IMR-90 (cell line): Measurements from ENCODE around the gene USP32. TPM values are rescaled to one million over a fixed set of nuclear protein-coding genes. Genes with fewer than 3 reads are reported as not detected.
A peak's percentile ranks its signal among the peaks of the same experiment; 100 is the strongest.

Experiments used
- ATAC-seq: fragments of 200-7000 bp; cut with Tn5 transposase; 2 replicates; pipeline ENCODE4 v1.9.1; 2020; ENCODE audit warnings: low read depth, mild to moderate bottlenecking, moderate library complexity
- BruUV-seq: library from RNA; stranded (reverse); fragments of 400-500 nt; replicated peaks from 2 replicates; lab custom pipeline; 2021; lab: Mats Ljungman, UMichigan
- CTCF ChIA-PET: fragments of 300-600 bp; formaldehyde crosslinking; extraction: SDS; loops from one replicate; lab custom pipeline; 2021; ENCODE audit warnings: antibody characterized with exemption; lab: Yijun Ruan, JAX
- POLR2A ChIA-PET: fragments of 300-600 bp; sonication (Branson Sonifier 250); formaldehyde crosslinking; loops from one replicate; lab custom pipeline; 2022; ENCODE audit warnings: antibody characterized with exemption; ENCODE audit not compliant: unreplicated experiment; lab: Charles Lee
- DNase-seq: peaks from one replicate; pipeline ENCODE4 v3.0.0; 2013
- H2AFZ ChIP-seq: replicated peaks from 2 replicates; pipeline ENCODE3; 2013; ENCODE audit warnings: low read length, mild to moderate bottlenecking; ENCODE audit not compliant: poor library complexity
- H2AK5ac ChIP-seq: 2 replicates; pipeline ENCODE4 v1.6.1; 2013; ENCODE audit warnings: low read depth, low read length, inconsistent platforms
- H2AK9ac ChIP-seq: replicated peaks from 2 replicates; pipeline ENCODE3; 2013; ENCODE audit warnings: mild to moderate bottlenecking, low read depth, low read length, moderate library complexity; ENCODE audit not compliant: poor library complexity
- H2BK120ac ChIP-seq: 2 replicates; pipeline ENCODE4 v1.6.1; 2013; ENCODE audit warnings: low read depth, low read length, inconsistent platforms
- H2BK15ac ChIP-seq: 3 replicates; pipeline ENCODE4 v1.6.1; 2013; ENCODE audit warnings: low read depth, low read length, inconsistent platforms
- H2BK20ac ChIP-seq: 2 replicates; pipeline ENCODE4 v1.6.1; 2013; ENCODE audit warnings: low read depth, mild to moderate bottlenecking, inconsistent platforms, low read length, moderate library complexity
- H2BK5ac ChIP-seq: 2 replicates; pipeline ENCODE4 v1.6.1; 2013; ENCODE audit warnings: mild to moderate bottlenecking, low read depth, low read length, inconsistent platforms; ENCODE audit not compliant: poor library complexity, severe bottlenecking
- H3K14ac ChIP-seq: replicated peaks from 2 replicates; pipeline ENCODE4 v1.6.1; 2013; ENCODE audit warnings: low read depth, low read length, inconsistent platforms
- H3K18ac ChIP-seq: 2 replicates; pipeline ENCODE4 v1.6.1; 2013; ENCODE audit warnings: low read depth, low read length, control low read depth
- H3K23ac ChIP-seq: 2 replicates; pipeline ENCODE4 v1.6.1; 2013; ENCODE audit warnings: low read depth, low read length, inconsistent platforms
- H3K27ac ChIP-seq: 2 replicates; pipeline ENCODE4 v1.5.1; 2013; ENCODE audit warnings: mild to moderate bottlenecking, control low read depth, low read length; ENCODE audit not compliant: insufficient read depth
- H3K27me3 ChIP-seq: 2 replicates; pipeline ENCODE4 v1.6.1; 2013; ENCODE audit warnings: low read length; ENCODE audit not compliant: control insufficient read depth, insufficient read depth
- H3K36me3 ChIP-seq: 2 replicates; pipeline ENCODE4 v1.6.1; 2013; ENCODE audit warnings: low read length, mixed read lengths; ENCODE audit not compliant: control insufficient read depth, insufficient read depth
- H3K4ac ChIP-seq: 2 replicates; pipeline ENCODE4 v1.6.1; 2013; ENCODE audit warnings: low read depth, low read length, inconsistent platforms
- H3K4me1 ChIP-seq: 2 replicates; pipeline ENCODE4 v1.6.1; 2013; ENCODE audit warnings: low read length, mixed read lengths; ENCODE audit not compliant: control insufficient read depth, insufficient read depth
- H3K4me2 ChIP-seq: 2 replicates; pipeline ENCODE4 v1.6.1; 2013; ENCODE audit warnings: low read depth, mild to moderate bottlenecking, control low read depth, low read length, moderate library complexity
- H3K4me3 ChIP-seq: 2 replicates; pipeline ENCODE4 v1.5.1; 2013; ENCODE audit warnings: low read depth, mild to moderate bottlenecking, control low read depth, low read length, moderate library complexity; ENCODE audit not compliant: insufficient read depth
- H3K56ac ChIP-seq: 2 replicates; pipeline ENCODE4 v1.6.1; 2013; ENCODE audit warnings: low read length, inconsistent platforms; ENCODE audit not compliant: insufficient read depth; ENCODE audit errors: extremely low read depth
- H3K79me1 ChIP-seq, 2 experiments: 2 replicates each; pipeline ENCODE4 v1.6.1; 2013; ENCODE audit warnings: low read length in 2 of 2, inconsistent platforms in 1 of 2, low read depth in 1 of 2
- H3K9ac ChIP-seq: 2 replicates; pipeline ENCODE4 v1.6.1; 2013; ENCODE audit warnings: low read depth, low read length, control low read depth
- H3K9me1 ChIP-seq: 2 replicates; pipeline ENCODE4 v1.6.1; 2013; ENCODE audit warnings: low read length, inconsistent platforms; ENCODE audit not compliant: insufficient read depth
- H3K9me3 ChIP-seq: 2 replicates; pipeline ENCODE4 v1.6.1; 2013; ENCODE audit warnings: low read length; ENCODE audit not compliant: control insufficient read depth, insufficient read depth
- H4K20me1 ChIP-seq: 2 replicates; pipeline ENCODE4 v1.6.1; 2013; ENCODE audit warnings: low read length, inconsistent platforms; ENCODE audit not compliant: insufficient read depth
- H4K5ac ChIP-seq: 2 replicates; pipeline ENCODE4 v1.6.1; 2013; ENCODE audit warnings: mild to moderate bottlenecking, low read depth, low read length, control low read depth
- H4K8ac ChIP-seq, 2 experiments: 2 replicates each; pipeline ENCODE4 v1.6.1; 2013; ENCODE audit warnings: low read depth in 2 of 2, low read length in 2 of 2, control low read depth in 1 of 2, inconsistent platforms in 1 of 2
- H4K91ac ChIP-seq: 2 replicates; pipeline ENCODE4 v1.6.1; 2013; ENCODE audit warnings: low read depth, low read length, inconsistent platforms; ENCODE audit not compliant: insufficient read depth
- BHLHE40 ChIP-seq: fragments of 150-350 bp; IDR thresholded peaks from 2 replicates; pipeline ENCODE4 v1.6.1; 2016; ENCODE audit warnings: mild to moderate bottlenecking, low read depth, low read length
- CEBPB ChIP-seq: IDR thresholded peaks from 2 replicates; pipeline ENCODE4 v1.6.1; 2012; ENCODE audit warnings: low read depth, low read length, improper control_type of control experiment
- CHD1 ChIP-seq: IDR thresholded peaks from 2 replicates; pipeline ENCODE4 v1.6.1; 2012; ENCODE audit warnings: low read depth, low read length, improper control_type of control experiment
- FOS ChIP-seq: fragments of 150-350 bp; IDR thresholded peaks from 2 replicates; pipeline ENCODE4 v1.6.1; 2016; ENCODE audit warnings: low read depth, low read length
- MAFK ChIP-seq: IDR thresholded peaks from 2 replicates; pipeline ENCODE4 v1.6.1; 2012; ENCODE audit warnings: low read depth, low read length, improper control_type of control experiment
- MAZ ChIP-seq: IDR thresholded peaks from 2 replicates; pipeline ENCODE4 v1.6.1; 2012; ENCODE audit warnings: low read depth, mild to moderate bottlenecking, low read length, improper control_type of control experiment, moderate library complexity, borderline replicate concordance
- MXI1 ChIP-seq: IDR thresholded peaks from 2 replicates; pipeline ENCODE4 v1.6.1; 2012; ENCODE audit warnings: low read depth, mild to moderate bottlenecking, low read length, moderate library complexity, borderline replicate concordance
- NFE2L2 ChIP-seq: fragments of 150-350 bp; IDR thresholded peaks from 2 replicates; pipeline ENCODE4 v1.6.1; 2016; ENCODE audit warnings: low read depth, mild to moderate bottlenecking, low read length
- POLR2A ChIP-seq: IDR thresholded peaks from 2 replicates; pipeline ENCODE4 v1.6.1; 2012; ENCODE audit warnings: mild to moderate bottlenecking, low read depth, low read length
- RAD21 ChIP-seq: IDR thresholded peaks from 2 replicates; pipeline ENCODE4 v1.6.1; 2012; ENCODE audit warnings: low read length, improper control_type of control experiment
- RCOR1 ChIP-seq: IDR thresholded peaks from 2 replicates; pipeline ENCODE4 v1.6.1; 2012; ENCODE audit warnings: mild to moderate bottlenecking, low read length, improper control_type of control experiment; ENCODE audit not compliant: insufficient replicate concordance
- RFX5 ChIP-seq: IDR thresholded peaks from 2 replicates; pipeline ENCODE4 v1.8.0; 2012; ENCODE audit warnings: low read depth, mild to moderate bottlenecking, low read length, moderate library complexity
- SMC3 ChIP-seq: fragments of 150-350 bp; IDR thresholded peaks from 2 replicates; pipeline ENCODE4 v1.6.1; 2016; ENCODE audit warnings: low read depth, mild to moderate bottlenecking, antibody characterized with exemption, low read length, moderate library complexity
- dilution Hi-C: fragments of 300-500 bp; cut with HindIII; formaldehyde crosslinking; loops from one replicate; pipeline ENCODE4 v1.14.3; 2018; ENCODE audit warnings: low sequenced_read_pairs; ENCODE audit not compliant: unreplicated experiment
- in situ Hi-C: fragments of 300-500 bp; cut with MboI; formaldehyde crosslinking; loops from 3 replicates; pipeline ENCODE4 v1.14.3; 2019; ENCODE audit warnings: low sequenced_read_pairs, inconsistent platforms, mixed read lengths
- intact Hi-C: fragments of 100-400 bp; cut with micrococcal nuclease; formaldehyde crosslinking; loops from 2 replicates; pipeline ENCODE4 v1.10.0; 2022
- polyA plus RNA-seq, 3 experiments: library from polyadenylated mRNA; depleted of rRNA; stranded (reverse); fragments of >200 nt; gene quantifications; 2 replicates each; pipeline ENCODE4 v1.2.3, GENCODE V29; 2012; ENCODE audit warnings: low replicate concordance in 1 of 3
- total RNA-seq: library from RNA; depleted of rRNA; stranded (reverse); fragments of >200 nt; gene quantifications from 2 replicates; pipeline ENCODE4 v1.2.3, GENCODE V29; 2012
- TF ChIP-seq, protein P1 (sequence below): fragments of 150-350 bp; IDR thresholded peaks from 2 replicates; pipeline ENCODE4 v1.6.1; 2017; ENCODE audit warnings: mild to moderate bottlenecking, antibody characterized with exemption, low read length, low read depth
- TF ChIP-seq, protein P2 (sequence below): fragments of 150-350 bp; IDR thresholded peaks from 2 replicates; pipeline ENCODE4 v1.6.1; 2016; ENCODE audit warnings: low read depth, mild to moderate bottlenecking, low read length, moderate library complexity, borderline replicate concordance
- TF ChIP-seq, protein P3 (sequence below): conservative IDR thresholded peaks from 2 replicates; pipeline ENCODE4 v1.5.1; 2012; ENCODE audit warnings: mild to moderate bottlenecking, low read depth, low read length, improper control_type of control experiment

USP32 gene
- total and polyA plus RNA-seq, 2 of the 4 experiments (the other 2 are of a cell fraction): 16.8 to 46.8 TPM

DNA sequence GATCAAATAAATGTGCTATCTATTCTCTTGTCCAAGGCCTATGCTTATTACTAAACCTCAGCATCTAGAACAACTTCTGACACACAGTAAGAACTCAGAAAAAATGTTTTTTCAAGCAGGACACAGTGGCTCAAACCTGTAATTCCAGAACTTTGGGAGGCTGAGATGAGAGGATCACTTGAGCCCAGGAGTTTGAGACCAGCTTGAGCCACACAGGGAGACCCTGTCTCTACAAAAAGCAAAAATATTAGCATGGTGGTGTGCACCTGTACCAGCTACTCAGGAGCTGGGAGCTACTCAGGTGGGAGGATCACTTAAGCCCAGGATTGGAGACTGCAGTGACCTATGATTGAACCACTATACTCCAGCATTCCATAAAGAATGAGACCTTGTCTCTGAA lies 32.5 kb downstream of the USP32 start:
- no TSS peak for BruUV-seq
- no peaks in the 10 kb centered on the region for H3K36me3 ChIP-seq
- H2BK20ac ChIP-seq: no peak overlapping the region
- H2AFZ ChIP-seq: no peak overlapping the region
- no peak overlapping the region for H2BK5ac ChIP-seq
- H2AK9ac ChIP-seq: no peak overlapping the region
- H4K8ac ChIP-seq: no peak overlapping the region
- ChIA-PET POLR2A (no interaction called here), CTCF (no interaction called here)
- in situ Hi-C loops (no loop called here), intact Hi-C loops (no loop called here), dilution Hi-C loops (no loop called here)
- peaks cover 3% of the 10 kb centered on the region; the same call in 1 of the 2 replicates for H3K9me3 ChIP-seq
- peaks cover 25 to 77% of the 10 kb centered on the region in 2 experiments for H3K79me1 ChIP-seq
- no peaks in the 10 kb centered on the region for H3K27me3 ChIP-seq
- H3K18ac ChIP-seq: peak overlapping the region; percentile 52; the same call in 1 of the 2 replicates
- no peak for ATAC-seq
- no peak overlapping the region for H2BK120ac ChIP-seq
- peak overlapping the region; percentile 58; the same call in 1 of the 2 replicates for H3K27ac ChIP-seq
- H3K23ac ChIP-seq: no peak overlapping the region
- no peak for DNase-seq
- no peak overlapping the region for H3K4ac ChIP-seq
- H3K14ac ChIP-seq: no peak overlapping the region
- peak overlapping the region; percentile 46; the same call in 1 of the 2 replicates for H4K5ac ChIP-seq
- no peak overlapping the region for H2BK15ac ChIP-seq
- H3K56ac ChIP-seq: no peak overlapping the region
- H4K20me1 ChIP-seq: peaks cover 54% of the 10 kb centered on the region
- no peak overlapping the region for H4K91ac ChIP-seq
- H2AK5ac ChIP-seq: peak overlapping the region; percentile 43; the same call in 1 of the 2 replicates
- peaks cover 5% of the 10 kb centered on the region for H3K9me1 ChIP-seq
- H3K4me2 ChIP-seq: no peak overlapping the region
- no peak overlapping the region for H3K9ac ChIP-seq
- H3K4me1 ChIP-seq: peaks cover 14% of the 10 kb centered on the region
- no peak overlapping the region for H3K4me3 ChIP-seq
- TF ChIP-seq MXI1: no peak
- TF ChIP-seq RCOR1: no peak
- TF ChIP-seq, protein P1, sequence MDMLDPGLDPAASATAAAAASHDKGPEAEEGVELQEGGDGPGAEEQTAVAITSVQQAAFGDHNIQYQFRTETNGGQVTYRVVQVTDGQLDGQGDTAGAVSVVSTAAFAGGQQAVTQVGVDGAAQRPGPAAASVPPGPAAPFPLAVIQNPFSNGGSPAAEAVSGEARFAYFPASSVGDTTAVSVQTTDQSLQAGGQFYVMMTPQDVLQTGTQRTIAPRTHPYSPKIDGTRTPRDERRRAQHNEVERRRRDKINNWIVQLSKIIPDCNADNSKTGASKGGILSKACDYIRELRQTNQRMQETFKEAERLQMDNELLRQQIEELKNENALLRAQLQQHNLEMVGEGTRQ: no peak
- no peak for TF ChIP-seq MAZ
- no peak for TF ChIP-seq POLR2A
- no peak for TF ChIP-seq SMC3
- no peak for TF ChIP-seq CEBPB
- TF ChIP-seq, protein P2, sequence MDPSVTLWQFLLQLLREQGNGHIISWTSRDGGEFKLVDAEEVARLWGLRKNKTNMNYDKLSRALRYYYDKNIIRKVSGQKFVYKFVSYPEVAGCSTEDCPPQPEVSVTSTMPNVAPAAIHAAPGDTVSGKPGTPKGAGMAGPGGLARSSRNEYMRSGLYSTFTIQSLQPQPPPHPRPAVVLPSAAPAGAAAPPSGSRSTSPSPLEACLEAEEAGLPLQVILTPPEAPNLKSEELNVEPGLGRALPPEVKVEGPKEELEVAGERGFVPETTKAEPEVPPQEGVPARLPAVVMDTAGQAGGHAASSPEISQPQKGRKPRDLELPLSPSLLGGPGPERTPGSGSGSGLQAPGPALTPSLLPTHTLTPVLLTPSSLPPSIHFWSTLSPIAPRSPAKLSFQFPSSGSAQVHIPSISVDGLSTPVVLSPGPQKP: no peak
- TF ChIP-seq BHLHE40: no peak
- TF ChIP-seq RAD21: no peak
- TF ChIP-seq FOS: no peak
- no peak for TF ChIP-seq MAFK
- no peak for TF ChIP-seq CHD1
- TF ChIP-seq RFX5: no peak
- TF ChIP-seq, protein P3, sequence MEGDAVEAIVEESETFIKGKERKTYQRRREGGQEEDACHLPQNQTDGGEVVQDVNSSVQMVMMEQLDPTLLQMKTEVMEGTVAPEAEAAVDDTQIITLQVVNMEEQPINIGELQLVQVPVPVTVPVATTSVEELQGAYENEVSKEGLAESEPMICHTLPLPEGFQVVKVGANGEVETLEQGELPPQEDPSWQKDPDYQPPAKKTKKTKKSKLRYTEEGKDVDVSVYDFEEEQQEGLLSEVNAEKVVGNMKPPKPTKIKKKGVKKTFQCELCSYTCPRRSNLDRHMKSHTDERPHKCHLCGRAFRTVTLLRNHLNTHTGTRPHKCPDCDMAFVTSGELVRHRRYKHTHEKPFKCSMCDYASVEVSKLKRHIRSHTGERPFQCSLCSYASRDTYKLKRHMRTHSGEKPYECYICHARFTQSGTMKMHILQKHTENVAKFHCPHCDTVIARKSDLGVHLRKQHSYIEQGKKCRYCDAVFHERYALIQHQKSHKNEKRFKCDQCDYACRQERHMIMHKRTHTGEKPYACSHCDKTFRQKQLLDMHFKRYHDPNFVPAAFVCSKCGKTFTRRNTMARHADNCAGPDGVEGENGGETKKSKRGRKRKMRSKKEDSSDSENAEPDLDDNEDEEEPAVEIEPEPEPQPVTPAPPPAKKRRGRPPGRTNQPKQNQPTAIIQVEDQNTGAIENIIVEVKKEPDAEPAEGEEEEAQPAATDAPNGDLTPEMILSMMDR: no peak
- TF ChIP-seq NFE2L2: no peak
